22Rv1 (cell line): ENCODE results near the gene ETS1.

Experiments used
- H3K27ac ChIP-seq: fragments of 450-650 bp; 2 replicates; pipeline ENCODE4 v1.5.1; 2017
- CTCF ChIP-seq: fragments of 450-650 bp; IDR thresholded peaks from 2 replicates; pipeline ENCODE4 v1.5.1; 2017; ENCODE audit warnings: mild to moderate bottlenecking
- ZFX ChIP-seq: fragments of 450-650 bp; IDR thresholded peaks from 2 replicates; pipeline ENCODE4 v1.6.1; 2017; ENCODE audit warnings: antibody characterized with exemption, borderline replicate concordance

ETS1 gene

GRCh38 chr11:128565881-128566280 lies 21.5 kb downstream of the ETS1 start:
- no peak overlapping the region for H3K27ac ChIP-seq
- no peak for TF ChIP-seq CTCF
- TF ChIP-seq ZFX, result no peak

GRCh38 chr11:128564642-128565245 lies 22.6 kb downstream of the ETS1 start:
- TF ChIP-seq CTCF, result no peak
- no peak for TF ChIP-seq ZFX
- H3K27ac ChIP-seq, result no peak overlapping the region

- no peak overlapping the region for H3K27ac ChIP-seq
- TF ChIP-seq ZFX (no peak), CTCF (no peak)
Observed at GRCh38 chr11:128563942-128564641, 23.3 kb downstream of the ETS1 start.

- TF ChIP-seq CTCF (no peak), ZFX (no peak)
- no peak overlapping the region for H3K27ac ChIP-seq
Observed at GRCh38 chr11:128563308-128563707, 24.1 kb downstream of the ETS1 start.

GRCh38 chr11:128559496-128560103 lies 27.8 kb downstream of the ETS1 start:
- no peak for TF ChIP-seq ZFX
- TF ChIP-seq CTCF, result no peak
- no peak overlapping the region for H3K27ac ChIP-seq

- H3K27ac ChIP-seq, result no peak overlapping the region
Observed at GRCh38 chr11:128555606-128556005, 31.8 kb downstream of the ETS1 start.

More at GRCh38 chr11:128555606-128556005, 31.8 kb downstream of the ETS1 start:
- no peak for TF ChIP-seq ZFX
- TF ChIP-seq CTCF, result peak; percentile 16; the same call in 1 of the 2 replicates
